ENCODE measurements around the gene ZNF32. TPM values are rescaled to one million over a fixed set of nuclear protein-coding genes. Genes with fewer than 3 reads are reported as not detected.

The ZNF32 gene
- total RNA-seq, 1 experiment from 2014 or later = 30.3 TPM

- Histone ChIP-seq H3K27me3 (replicated peaks; ENCODE audit: control insufficient read depth, insufficient read depth, low read length) (peaks cover 1% of the 10 kb centered on the region; the same call in 1 of the 2 replicates), H3K36me3 (ENCODE audit: control insufficient read depth, insufficient read depth, low read length) (no peaks in the 10 kb centered on the region), H3K9me3 (no peaks in the 10 kb centered on the region), H3K4me1 (no peaks in the 10 kb centered on the region), H3K4me3 (ENCODE audit: low read depth, low read length) (no peak overlapping the region)
- BruUV-seq (replicated peaks) = no TSS peak
- ChIA-PET CTCF (interaction anchor here (0.6 kb wide), 2 partner anchors 228 to 230 kb away, joined by 3 to 4 read pairs; no protein-coding TSS in a partner anchor), POLR2A (no interaction called here)
- Mint-ChIP-seq H3K4me1 (ENCODE audit: low read depth, unreplicated experiment) (no peaks in the 10 kb centered on the region), H3K27me3 (ENCODE audit: insufficient read depth, unreplicated experiment) (peaks cover 23% of the 10 kb centered on the region), H3K36me3 (ENCODE audit: insufficient read depth, unreplicated experiment) (no peaks in the 10 kb centered on the region), H3K4me3 (ENCODE audit: unreplicated experiment) (no peak overlapping the region), H3K27ac (ENCODE audit: unreplicated experiment) (no peak overlapping the region), H3K9me3 (ENCODE audit: unreplicated experiment) (no peaks in the 10 kb centered on the region)
- no peak for TF ChIP-seq CTCF (IDR thresholded peaks at IDR 0.05; ENCODE audit: insufficient read depth in 1 of 2, low read depth in 1 of 2, low read length in 1 of 2, severe bottlenecking in 1 of 2, unreplicated experiment in 1 of 2)
- intact Hi-C loops (cut with micrococcal nuclease; ENCODE audit: unreplicated experiment) = no loop called here
- DNase-seq = no peak
Measured at GRCh38 chr10:43693602-43694001, 44.9 kb upstream of the ZNF32 start.

- intact Hi-C loops (cut with micrococcal nuclease; ENCODE audit: unreplicated experiment) = no loop called here
- Mint-ChIP-seq H3K27me3 (ENCODE audit: insufficient read depth, unreplicated experiment) (peaks cover 33% of the 10 kb centered on the region), H3K27ac (ENCODE audit: unreplicated experiment) (no peak overlapping the region), H3K36me3 (ENCODE audit: insufficient read depth, unreplicated experiment) (no peaks in the 10 kb centered on the region), H3K9me3 (ENCODE audit: unreplicated experiment) (no peaks in the 10 kb centered on the region), H3K4me1 (ENCODE audit: low read depth, unreplicated experiment) (no peaks in the 10 kb centered on the region), H3K4me3 (ENCODE audit: unreplicated experiment) (no peak overlapping the region)
- Histone ChIP-seq H3K9me3 (no peaks in the 10 kb centered on the region), H3K4me1 (no peaks in the 10 kb centered on the region), H3K27me3 (replicated peaks; ENCODE audit: control insufficient read depth, insufficient read depth, low read length) (peaks cover 1% of the 10 kb centered on the region; the same call in 1 of the 2 replicates), H3K4me3 (ENCODE audit: low read depth, low read length) (no peak overlapping the region), H3K36me3 (ENCODE audit: control insufficient read depth, insufficient read depth, low read length) (no peaks in the 10 kb centered on the region)
- ChIA-PET CTCF (no interaction called here), POLR2A (interaction anchor here (0.6 kb wide), 1 partner anchor 53 kb away, joined by 3 read pairs; no protein-coding TSS in a partner anchor)
- TF ChIP-seq CTCF (IDR thresholded peaks at IDR 0.05; ENCODE audit: insufficient read depth in 1 of 2, low read depth in 1 of 2, low read length in 1 of 2, severe bottlenecking in 1 of 2, unreplicated experiment in 1 of 2) = no peak
- peak in 1 of 2 experiments; percentile 25 for DNase-seq
- BruUV-seq (replicated peaks) = no TSS peak
Measured at GRCh38 chr10:43692051-43692825, 43.6 kb upstream of the ZNF32 start.

GRCh38 chr10:43691485-43691884 lies 42.8 kb upstream of the ZNF32 start:
- H3K9me3 Mint-ChIP-seq (ENCODE audit: unreplicated experiment) = no peaks in the 10 kb centered on the region
- no TSS peak for BruUV-seq (replicated peaks)
- ChIA-PET CTCF (no interaction called here), POLR2A (no interaction called here)
- H3K4me3 ChIP-seq (ENCODE audit: low read depth, low read length) = no peak overlapping the region
- H3K27me3 ChIP-seq (replicated peaks; ENCODE audit: control insufficient read depth, insufficient read depth, low read length) = peaks cover 1% of the 10 kb centered on the region; the same call in 1 of the 2 replicates
- H3K4me3 Mint-ChIP-seq (ENCODE audit: unreplicated experiment) = no peak overlapping the region
- no peaks in the 10 kb centered on the region for H3K4me1 Mint-ChIP-seq (ENCODE audit: low read depth, unreplicated experiment)
- DNase-seq = peak in 1 of 2 experiments; percentile 21
- H3K4me1 ChIP-seq = no peaks in the 10 kb centered on the region
- H3K9me3 ChIP-seq = no peaks in the 10 kb centered on the region
- no peak overlapping the region for H3K27ac Mint-ChIP-seq (ENCODE audit: unreplicated experiment)
- H3K36me3 ChIP-seq (ENCODE audit: control insufficient read depth, insufficient read depth, low read length) = no peaks in the 10 kb centered on the region
- TF ChIP-seq CTCF (IDR thresholded peaks at IDR 0.05; ENCODE audit: insufficient read depth in 1 of 2, low read depth in 1 of 2, low read length in 1 of 2, severe bottlenecking in 1 of 2, unreplicated experiment in 1 of 2) = no peak
- peaks cover 38% of the 10 kb centered on the region for H3K27me3 Mint-ChIP-seq (ENCODE audit: insufficient read depth, unreplicated experiment)
- intact Hi-C loops (cut with micrococcal nuclease; ENCODE audit: unreplicated experiment) = no loop called here
- no peaks in the 10 kb centered on the region for H3K36me3 Mint-ChIP-seq (ENCODE audit: insufficient read depth, unreplicated experiment)
